CD14-positive monocyte (primary cell): ENCODE measurements around the gene STAT5A. TPM values are rescaled to one million over a fixed set of nuclear protein-coding genes. Genes with fewer than 3 reads are reported as not detected.

Source experiments
- DNase-seq, 3 donors: peaks; one replicate each; pipeline ENCODE4 v3.0.0-alpha.2; 2011 to 2022
- H2AFZ ChIP-seq: 2 replicates; pipeline ENCODE4 v1.6.0; 2012; ENCODE audit warnings: mild to moderate bottlenecking, low read depth, low read length, inconsistent platforms; ENCODE audit not compliant: insufficient read depth, poor library complexity, severe bottlenecking
- H3K27ac ChIP-seq, 2 donors: 1 replicate in 1 of 2; 2 replicates in 1 of 2; pipeline ENCODE4 v1.5.1; 2012 to 2013; ENCODE audit warnings: low read length in 2 of 2, control low read depth in 1 of 2, inconsistent platforms in 1 of 2, low read depth in 1 of 2, mild to moderate bottlenecking in 1 of 2
- H3K27me3 ChIP-seq, 2 donors: one replicate each; pipeline versions ENCODE4 v1.6.0 to v1.6.1; 2011 to 2013; ENCODE audit warnings: low read length in 2 of 2; ENCODE audit not compliant: control insufficient read depth in 2 of 2, insufficient read depth in 2 of 2
- H3K36me3 ChIP-seq, 2 donors: replicated peaks in 1 of 2; 1 replicate in 1 of 2; 2 replicates in 1 of 2; pipeline versions ENCODE4 v1.5.1 to v1.6.1; 2012 to 2013; ENCODE audit warnings: low read length in 2 of 2, control low read depth in 1 of 2, inconsistent platforms in 1 of 2, mild to moderate bottlenecking in 1 of 2; ENCODE audit not compliant: insufficient read depth in 2 of 2, control insufficient read depth in 1 of 2
- H3K4me1 ChIP-seq, 2 donors: 1 replicate in 1 of 2; 2 replicates in 1 of 2; pipeline versions ENCODE4 v1.5.1 to v1.6.1; 2012 to 2013; ENCODE audit warnings: low read length in 2 of 2, control low read depth in 1 of 2, inconsistent platforms in 1 of 2, mild to moderate bottlenecking in 1 of 2, moderate library complexity in 1 of 2; ENCODE audit not compliant: insufficient read depth in 2 of 2, control insufficient read depth in 1 of 2
- H3K4me2 ChIP-seq: replicated peaks from 2 replicates; pipeline ENCODE3; 2012; ENCODE audit warnings: low read length, moderate library complexity, mild to moderate bottlenecking; ENCODE audit not compliant: poor library complexity, severe bottlenecking; ENCODE audit errors: extremely low read depth
- H3K4me3 ChIP-seq, 3 experiments: fragments of 200-600 bp in 1 of 3; sonication (generic) in 1 of 3; replicated peaks in 1 of 3; 1 replicate in 2 of 3; 2 replicates in 1 of 3; pipeline ENCODE4 v1.5.1; 2011 to 2013; ENCODE audit warnings: low read length in 3 of 3, mild to moderate bottlenecking in 3 of 3, control low read depth in 2 of 3, low read depth in 2 of 3, inconsistent platforms in 1 of 3, moderate library complexity in 1 of 3
- H3K79me2 ChIP-seq: 2 replicates; pipeline ENCODE4 v1.6.0; 2012; ENCODE audit warnings: mild to moderate bottlenecking, control low read depth, inconsistent platforms, low read length, moderate library complexity; ENCODE audit not compliant: insufficient read depth
- H3K9ac ChIP-seq: 2 replicates; pipeline ENCODE4 v1.6.0; 2017; ENCODE audit warnings: low read length, mild to moderate bottlenecking; ENCODE audit not compliant: insufficient read depth, poor library complexity, severe bottlenecking
- H3K9me3 ChIP-seq, 2 donors: replicated peaks in 1 of 2; 1 replicate in 1 of 2; 2 replicates in 1 of 2; pipeline versions ENCODE4 v1.5.1 to v1.6.1; 2012 to 2013; ENCODE audit warnings: low read length in 2 of 2, control low read depth in 1 of 2; ENCODE audit not compliant: control insufficient read depth in 1 of 2, insufficient read depth in 1 of 2
- H4K20me1 ChIP-seq: 2 replicates; pipeline ENCODE4 v1.6.0; 2012; ENCODE audit warnings: mild to moderate bottlenecking, low read length, control low read depth, moderate library complexity; ENCODE audit not compliant: insufficient read depth
- H3K27ac Mint-ChIP-seq, 7 donors: one replicate each; pipeline ENCODE4 v1.8.0; 2020; ENCODE audit warnings: mild to moderate bottlenecking in 7 of 7, mixed read lengths in 7 of 7, moderate library complexity in 6 of 7, inconsistent platforms in 2 of 7
- H3K27me3 Mint-ChIP-seq, 3 donors: one replicate each; pipeline ENCODE4 v1.8.0; 2021 to 2022; ENCODE audit warnings: low read depth in 3 of 3, mild to moderate bottlenecking in 3 of 3, mixed read lengths in 3 of 3, moderate library complexity in 3 of 3, inconsistent platforms in 1 of 3
- H3K36me3 Mint-ChIP-seq, 2 donors: one replicate each; pipeline ENCODE4 v1.8.0; 2020; ENCODE audit warnings: mixed read lengths in 2 of 2, inconsistent platforms in 1 of 2, mild to moderate bottlenecking in 1 of 2
- H3K4me1 Mint-ChIP-seq: one replicate; pipeline ENCODE4 v1.8.0; 2020; ENCODE audit warnings: mild to moderate bottlenecking, mixed read lengths
- H3K4me3 Mint-ChIP-seq, 2 donors: one replicate each; pipeline ENCODE4 v1.8.0; 2020; ENCODE audit warnings: mild to moderate bottlenecking in 2 of 2, mixed read lengths in 2 of 2, moderate library complexity in 1 of 2
- H3K9me3 Mint-ChIP-seq, 7 donors: one replicate each; pipeline ENCODE4 v1.8.0; 2020 to 2022; ENCODE audit warnings: mixed read lengths in 7 of 7, mild to moderate bottlenecking in 6 of 7, moderate library complexity in 6 of 7, inconsistent platforms in 2 of 7
- CTCF ChIP-seq: fragments of 200-600 bp; IDR thresholded peaks from one replicate; pipeline ENCODE4 v1.8.0; 2022; ENCODE audit warnings: antibody characterized with exemption, mild to moderate bottlenecking
- WGBS: methylation state at CpG from one replicate; pipeline ENCODE4 v1.1.5; 2013; ENCODE audit warnings: missing lambda C conversion rate; ENCODE audit not compliant: insufficient coverage; 5-methylcytosine and 5-hydroxymethylcytosine counted together
- intact Hi-C, 2 donors: fragments of 100-400 bp; cut with micrococcal nuclease; formaldehyde crosslinking; loops; one replicate each; pipeline versions ENCODE4 v1.15.0 to v1.15.1; 2023
- polyA plus RNA-seq, 3 donors: library from polyadenylated mRNA; depleted of rRNA in 1 of 3; unstranded in 2 of 3; stranded (reverse) in 1 of 3; fragments of 300-500 nt in 2 of 3; fragments of >200 nt in 1 of 3; fragmentation: Illumina TruSeq in 2 of 3; gene quantifications; 1 replicate in 2 of 3; 2 replicates in 1 of 3; pipeline ENCODE4 v1.2.3, GENCODE V29; 2012 to 2021

Gene STAT5A
- polyA plus RNA-seq, 3 donors, result 30.5 to 91.1 (median 49.8) TPM

- H3K79me2 ChIP-seq, result peaks cover 60% of the 10 kb centered on the region
- peak overlapping the region; percentile 88 to 95 (median 91) for H3K27ac Mint-ChIP-seq
- peak overlapping the region; percentile 81 for H2AFZ ChIP-seq
- H3K27me3 ChIP-seq, result no peaks in the 10 kb centered on the region
- peak overlapping the region; percentile 98 for H3K4me2 ChIP-seq
- peaks cover 31 to 44% of the 10 kb centered on the region in 2 donors for H3K36me3 Mint-ChIP-seq
- peak in 2 of 3 donors; percentile 28 to 45 for DNase-seq
- H3K4me1 Mint-ChIP-seq, result peaks cover 63% of the 10 kb centered on the region
- no peak for TF ChIP-seq CTCF
- H3K9ac ChIP-seq, result peak overlapping the region; percentile 83
- H3K4me3 Mint-ChIP-seq, result peak overlapping the region; percentile 92 to 95
- H4K20me1 ChIP-seq, result peaks cover 57% of the 10 kb centered on the region
- peaks cover 17 to 34% of the 10 kb centered on the region in 2 donors for H3K36me3 ChIP-seq
- H3K4me3 ChIP-seq, result peak overlapping the region; percentile 53 to 89 (median 87)
- under 1% methylated on average over 34 of the region's 44 CpGs for WGBS
- peaks cover 0 to 3% (median 0%) of the 10 kb centered on the region in 3 donors for H3K27me3 Mint-ChIP-seq
- H3K27ac ChIP-seq, result peak overlapping the region; percentile 81 to 84
- H3K4me1 ChIP-seq, result peaks cover 47 to 59% of the 10 kb centered on the region in 2 donors
- intact Hi-C loops, result loop anchor here (2.0 to 5.0 kb wide), 3 partner anchors 16 to 67 kb away; no protein-coding TSS in a partner anchor
- H3K9me3 ChIP-seq, result no peaks in the 10 kb centered on the region
- no peaks in the 10 kb centered on the region for H3K9me3 Mint-ChIP-seq
Observed at GRCh38 chr17:42288803-42289610, 709 bp downstream of the STAT5A start.

GRCh38 chr17:42289611-42290181 lies 1.4 kb downstream of the STAT5A start:
- peak overlapping the region; percentile 53 to 89 (median 87) for H3K4me3 ChIP-seq
- peaks cover 22 to 40% of the 10 kb centered on the region in 2 donors for H3K36me3 ChIP-seq
- peak overlapping the region; percentile 88 to 95 (median 91) for H3K27ac Mint-ChIP-seq
- intact Hi-C loops, result loop anchor here (2.0 to 5.0 kb wide), 3 partner anchors 17 to 67 kb away; no protein-coding TSS in a partner anchor
- peak overlapping the region; percentile 92 to 95 for H3K4me3 Mint-ChIP-seq
- WGBS, result 36% methylated on average over 6 of the region's 9 CpGs
- peak overlapping the region; percentile 81 for H2AFZ ChIP-seq
- peaks cover 0 to 3% (median 0%) of the 10 kb centered on the region in 3 donors for H3K27me3 Mint-ChIP-seq
- DNase-seq, result peak in 2 of 3 donors; percentile 44 to 73
- peaks cover 66% of the 10 kb centered on the region for H3K79me2 ChIP-seq
- peaks cover 61% of the 10 kb centered on the region for H4K20me1 ChIP-seq
- TF ChIP-seq CTCF, result no peak
- H3K9me3 Mint-ChIP-seq, result no peaks in the 10 kb centered on the region
- no peaks in the 10 kb centered on the region for H3K27me3 ChIP-seq
- peak overlapping the region; percentile 81 to 84 for H3K27ac ChIP-seq
- peak overlapping the region; percentile 83 for H3K9ac ChIP-seq
- peaks cover 70% of the 10 kb centered on the region for H3K4me1 Mint-ChIP-seq
- no peaks in the 10 kb centered on the region for H3K9me3 ChIP-seq
- H3K36me3 Mint-ChIP-seq, result peaks cover 36 to 50% of the 10 kb centered on the region in 2 donors
- H3K4me1 ChIP-seq, result peaks cover 53 to 66% of the 10 kb centered on the region in 2 donors
- H3K4me2 ChIP-seq, result peak overlapping the region; percentile 98
